ENCODE data around the gene NDFIP1.

NDFIP1 gene

DNA sequence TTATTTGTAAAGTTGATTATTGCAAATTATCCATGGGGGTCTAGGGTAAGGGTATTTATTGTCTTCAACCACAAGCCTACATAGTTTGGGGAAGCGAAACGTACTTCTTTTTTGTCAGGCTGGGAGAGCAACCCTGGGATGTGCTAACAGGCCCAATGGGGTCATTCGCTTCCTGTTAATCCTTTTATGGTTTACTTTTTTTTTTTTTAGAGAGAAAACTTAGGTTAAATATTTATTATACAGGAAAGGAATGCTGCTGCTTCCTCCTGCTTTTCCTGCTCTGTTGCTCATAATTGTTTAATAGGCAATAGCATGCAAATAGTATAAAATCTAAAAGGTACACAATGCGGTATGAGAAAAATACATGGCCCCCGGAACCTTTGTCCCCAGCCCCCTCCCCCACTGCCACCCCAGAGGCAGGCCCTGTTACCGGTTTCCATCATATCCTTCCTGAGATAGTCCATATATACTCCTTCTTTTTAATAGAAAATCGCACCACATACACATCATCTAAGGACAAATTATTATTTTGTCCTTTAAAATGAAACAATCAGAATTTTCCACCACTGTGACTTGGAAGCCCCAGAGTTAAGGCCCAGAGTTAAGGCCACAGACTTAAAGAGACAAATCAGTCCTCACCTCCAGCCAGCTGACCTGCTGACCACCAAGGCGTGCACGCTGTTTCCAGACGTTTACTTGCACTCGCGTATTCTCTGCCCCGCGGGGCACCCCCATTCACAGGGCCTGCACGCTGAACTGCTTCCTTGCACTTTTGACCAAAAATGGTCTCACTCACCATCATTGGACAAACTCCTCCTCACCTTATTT is 83.9 kb downstream of the NDFIP1 start:
- H3K27me3 Mint-ChIP-seq = no peaks in the 10 kb centered on the region
- no peaks in the 10 kb centered on the region for H3K9me3 Mint-ChIP-seq
- H3K4me1 Mint-ChIP-seq (ENCODE audit: low read depth) = no peaks in the 10 kb centered on the region
- H3K27ac Mint-ChIP-seq = no peak overlapping the region
- H3K36me3 Mint-ChIP-seq (ENCODE audit: low read depth) = no peaks in the 10 kb centered on the region
- no peak overlapping the region for H3K4me3 Mint-ChIP-seq

DNA sequence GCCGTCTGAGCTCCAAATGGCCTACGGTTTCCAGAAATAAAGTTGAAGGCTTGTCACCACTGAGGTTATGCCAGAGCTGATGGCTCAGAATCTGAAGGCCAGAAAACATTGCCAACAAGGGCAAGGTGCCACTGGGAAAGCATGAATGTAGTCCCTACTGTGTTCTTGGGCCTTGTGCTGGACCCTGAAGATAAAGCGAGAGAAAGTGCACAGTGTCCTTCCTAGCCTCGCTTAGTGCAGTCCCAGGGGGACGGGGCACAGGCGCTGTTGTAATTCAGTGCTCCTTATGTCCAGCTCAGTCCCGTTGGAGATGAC is 84.5 kb downstream of the NDFIP1 start:
- no peak overlapping the region for H3K4me3 Mint-ChIP-seq
- no peak overlapping the region for H3K27ac Mint-ChIP-seq
- H3K9me3 Mint-ChIP-seq = no peaks in the 10 kb centered on the region
- no peaks in the 10 kb centered on the region for H3K27me3 Mint-ChIP-seq
- H3K4me1 Mint-ChIP-seq (ENCODE audit: low read depth) = no peaks in the 10 kb centered on the region
- no peaks in the 10 kb centered on the region for H3K36me3 Mint-ChIP-seq (ENCODE audit: low read depth)

DNA sequence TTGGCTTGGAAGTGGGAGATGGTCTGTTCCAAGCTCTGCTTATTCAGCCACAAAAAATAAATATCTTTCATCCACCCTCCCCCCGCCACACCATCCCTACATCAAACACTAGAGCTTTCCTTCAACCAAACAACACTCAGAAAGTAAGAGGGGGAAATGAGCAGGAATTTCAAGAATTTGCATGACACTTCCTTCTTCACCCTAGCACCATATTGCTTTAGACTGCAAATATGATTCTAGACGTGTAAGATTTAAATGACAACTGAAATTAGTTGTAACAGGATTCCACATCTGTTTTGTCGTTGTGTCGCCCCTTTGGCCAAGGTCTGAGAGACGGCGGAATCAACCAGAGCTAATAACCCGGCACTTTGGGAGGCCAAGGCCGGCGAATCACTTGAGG is 88.5 kb downstream of the NDFIP1 start:
- no peaks in the 10 kb centered on the region for H3K4me1 Mint-ChIP-seq (ENCODE audit: low read depth)
- H3K27ac Mint-ChIP-seq = no peak overlapping the region
- no peaks in the 10 kb centered on the region for H3K36me3 Mint-ChIP-seq (ENCODE audit: low read depth)
- H3K9me3 Mint-ChIP-seq = no peaks in the 10 kb centered on the region
- H3K4me3 Mint-ChIP-seq = no peak overlapping the region
- H3K27me3 Mint-ChIP-seq = no peaks in the 10 kb centered on the region

- no peak overlapping the region for H3K4me3 Mint-ChIP-seq
- H3K27me3 Mint-ChIP-seq = no peaks in the 10 kb centered on the region
- no peaks in the 10 kb centered on the region for H3K4me1 Mint-ChIP-seq (ENCODE audit: low read depth)
- no peak overlapping the region for H3K27ac Mint-ChIP-seq
- H3K9me3 Mint-ChIP-seq = no peaks in the 10 kb centered on the region
- H3K36me3 Mint-ChIP-seq (ENCODE audit: low read depth) = no peaks in the 10 kb centered on the region
These were observed 89.2 kb downstream of the NDFIP1 start for GRCh38 chr5:142197781-142198180.

GRCh38 chr5:142199388-142199787 is 90.8 kb downstream of the NDFIP1 start:
- no peaks in the 10 kb centered on the region for H3K27me3 Mint-ChIP-seq

GRCh38 chr5:142200387-142200786 is 91.8 kb downstream of the NDFIP1 start:
- no peaks in the 10 kb centered on the region for H3K9me3 Mint-ChIP-seq
- no peaks in the 10 kb centered on the region for H3K27me3 Mint-ChIP-seq

More at GRCh38 chr5:142199388-142199787, 90.8 kb downstream of the NDFIP1 start:
- no peaks in the 10 kb centered on the region for H3K9me3 Mint-ChIP-seq
- H3K27ac Mint-ChIP-seq = no peak overlapping the region
- no peaks in the 10 kb centered on the region for H3K4me1 Mint-ChIP-seq (ENCODE audit: low read depth)
- H3K36me3 Mint-ChIP-seq (ENCODE audit: low read depth) = no peaks in the 10 kb centered on the region
- H3K4me3 Mint-ChIP-seq = no peak overlapping the region

DNA sequence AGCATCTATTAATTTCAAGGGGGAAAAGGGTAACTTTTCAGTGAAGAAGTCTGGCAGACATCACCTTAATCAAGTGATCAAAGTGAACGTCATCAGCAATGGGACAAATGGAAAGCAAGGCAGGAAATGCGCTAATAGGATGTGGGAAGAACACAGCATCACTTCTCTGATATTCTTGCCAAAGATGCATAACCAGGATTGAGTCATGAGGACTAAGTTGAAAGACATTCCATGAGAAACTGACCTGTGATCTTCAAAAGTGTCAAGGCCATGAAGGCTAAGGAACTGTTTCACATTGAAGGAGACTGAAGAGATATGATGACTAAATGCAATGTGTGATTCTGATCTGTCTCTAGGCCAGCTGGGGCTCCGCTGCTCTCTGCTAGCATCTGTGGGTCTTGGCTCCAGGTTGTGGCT is 92.9 kb downstream of the NDFIP1 start:
- Mint-ChIP-seq H3K36me3 (ENCODE audit: low read depth) (no peaks in the 10 kb centered on the region), H3K4me3 (no peak overlapping the region), H3K4me1 (ENCODE audit: low read depth) (no peaks in the 10 kb centered on the region), H3K9me3 (no peaks in the 10 kb centered on the region), H3K27ac (no peak overlapping the region), H3K27me3 (no peaks in the 10 kb centered on the region)

More at GRCh38 chr5:142200387-142200786, 91.8 kb downstream of the NDFIP1 start:
- no peaks in the 10 kb centered on the region for H3K4me1 Mint-ChIP-seq (ENCODE audit: low read depth)
- no peak overlapping the region for H3K4me3 Mint-ChIP-seq
- H3K27ac Mint-ChIP-seq = no peak overlapping the region
- no peaks in the 10 kb centered on the region for H3K36me3 Mint-ChIP-seq (ENCODE audit: low read depth)

DNA sequence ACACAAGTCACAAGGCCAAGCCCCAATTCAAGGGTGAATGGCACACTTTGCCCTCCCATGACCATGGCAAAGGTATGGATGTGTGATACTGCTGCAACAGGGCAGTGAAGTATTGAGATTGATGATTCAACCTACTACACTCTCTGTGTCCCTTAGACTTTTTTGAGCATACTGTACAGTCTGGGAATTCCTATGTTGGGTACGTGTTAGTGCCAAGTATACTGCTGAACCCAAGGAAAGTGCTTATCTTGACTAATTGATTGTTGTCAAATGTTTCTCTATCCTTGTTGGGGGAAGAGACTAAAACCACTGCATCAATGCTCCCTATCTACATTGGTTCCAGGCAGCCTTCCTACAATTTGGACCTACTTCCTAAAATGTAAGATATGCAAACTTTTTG is 93.7 kb downstream of the NDFIP1 start:
- Mint-ChIP-seq H3K27ac (no peak overlapping the region), H3K9me3 (no peaks in the 10 kb centered on the region), H3K4me1 (ENCODE audit: low read depth) (no peaks in the 10 kb centered on the region), H3K4me3 (no peak overlapping the region), H3K36me3 (ENCODE audit: low read depth) (no peaks in the 10 kb centered on the region), H3K27me3 (no peaks in the 10 kb centered on the region)
